RWPE1 (cell line): ENCODE measurements around the gene ACP3.

Source experiments
- CTCF ChIA-PET: fragments of 350-600 bp; sonication (Branson Sonifier 250); formaldehyde crosslinking; extraction: SDS; loops from one replicate; lab custom pipeline; 2021; lab: Yijun Ruan, JAX
- POLR2A ChIA-PET: fragments of 400-600 bp; formaldehyde crosslinking; extraction: SDS; loops from one replicate; lab custom pipeline; 2020; ENCODE audit warnings: antibody characterized with exemption; ENCODE audit not compliant: low non-redundant PET; lab: Yijun Ruan, JAX
- DNase-seq: peaks from one replicate; pipeline ENCODE4 v3.0.0; 2012; ENCODE audit warnings: low spot score
- H3K27ac ChIP-seq: fragments of 450-650 bp; 2 replicates; pipeline ENCODE4 v1.5.1; 2017
- TF ChIP-seq, protein P1 (sequence below): fragments of 450-650 bp; conservative IDR thresholded peaks from 2 replicates; pipeline ENCODE4 v1.5.1; 2017; ENCODE audit warnings: low read depth, mild to moderate bottlenecking

Gene ACP3

DNA sequence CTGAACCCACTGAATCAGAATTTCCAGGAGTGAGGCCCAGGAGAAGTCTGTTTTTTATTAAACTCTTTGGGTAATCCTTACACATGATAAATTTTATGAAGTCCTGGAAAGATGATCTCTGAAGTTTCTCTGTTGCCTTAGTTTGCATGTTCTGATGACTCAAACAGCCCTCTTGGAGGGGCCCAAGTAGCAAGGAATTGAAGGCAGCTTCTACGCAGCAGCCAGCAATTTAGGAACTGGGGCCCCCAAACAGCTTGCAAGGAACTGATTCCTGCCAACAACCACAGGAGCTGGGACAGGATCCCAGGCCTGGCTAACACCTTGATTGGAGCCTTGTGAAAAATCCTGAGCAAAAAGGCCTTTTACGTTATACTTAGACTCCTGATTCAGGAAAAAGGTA, 5.4 kb upstream of the ACP3 start:
- no peak for DNase-seq
- POLR2A ChIA-PET = no interaction called here
- TF ChIP-seq, protein P1, sequence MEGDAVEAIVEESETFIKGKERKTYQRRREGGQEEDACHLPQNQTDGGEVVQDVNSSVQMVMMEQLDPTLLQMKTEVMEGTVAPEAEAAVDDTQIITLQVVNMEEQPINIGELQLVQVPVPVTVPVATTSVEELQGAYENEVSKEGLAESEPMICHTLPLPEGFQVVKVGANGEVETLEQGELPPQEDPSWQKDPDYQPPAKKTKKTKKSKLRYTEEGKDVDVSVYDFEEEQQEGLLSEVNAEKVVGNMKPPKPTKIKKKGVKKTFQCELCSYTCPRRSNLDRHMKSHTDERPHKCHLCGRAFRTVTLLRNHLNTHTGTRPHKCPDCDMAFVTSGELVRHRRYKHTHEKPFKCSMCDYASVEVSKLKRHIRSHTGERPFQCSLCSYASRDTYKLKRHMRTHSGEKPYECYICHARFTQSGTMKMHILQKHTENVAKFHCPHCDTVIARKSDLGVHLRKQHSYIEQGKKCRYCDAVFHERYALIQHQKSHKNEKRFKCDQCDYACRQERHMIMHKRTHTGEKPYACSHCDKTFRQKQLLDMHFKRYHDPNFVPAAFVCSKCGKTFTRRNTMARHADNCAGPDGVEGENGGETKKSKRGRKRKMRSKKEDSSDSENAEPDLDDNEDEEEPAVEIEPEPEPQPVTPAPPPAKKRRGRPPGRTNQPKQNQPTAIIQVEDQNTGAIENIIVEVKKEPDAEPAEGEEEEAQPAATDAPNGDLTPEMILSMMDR = no peak
- CTCF ChIA-PET = no interaction called here
- no peak overlapping the region for H3K27ac ChIP-seq

DNA sequence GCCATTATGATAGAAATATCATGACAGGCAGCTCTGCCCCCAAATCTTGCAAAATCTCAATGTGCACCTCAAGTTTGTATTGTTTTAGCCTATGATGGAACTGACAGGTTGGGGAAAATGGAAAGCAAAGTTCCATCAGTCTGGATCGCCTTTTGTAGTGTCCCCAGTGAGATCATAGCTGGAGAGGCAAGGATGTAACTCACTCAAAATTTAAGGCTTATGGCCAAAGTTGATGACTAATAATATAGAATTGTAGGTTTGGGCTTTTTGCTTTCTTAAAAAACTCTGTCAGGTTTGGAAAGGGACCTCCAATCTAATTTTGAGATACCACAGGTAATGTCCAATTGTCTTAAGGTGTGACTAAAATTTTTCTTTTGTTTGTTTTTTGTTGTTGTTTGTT, 1.4 kb upstream of the ACP3 start:
- TF ChIP-seq, protein P1 = no peak
- H3K27ac ChIP-seq = no peak overlapping the region
- ChIA-PET POLR2A (no interaction called here), CTCF (no interaction called here)
- no peak for DNase-seq

DNA sequence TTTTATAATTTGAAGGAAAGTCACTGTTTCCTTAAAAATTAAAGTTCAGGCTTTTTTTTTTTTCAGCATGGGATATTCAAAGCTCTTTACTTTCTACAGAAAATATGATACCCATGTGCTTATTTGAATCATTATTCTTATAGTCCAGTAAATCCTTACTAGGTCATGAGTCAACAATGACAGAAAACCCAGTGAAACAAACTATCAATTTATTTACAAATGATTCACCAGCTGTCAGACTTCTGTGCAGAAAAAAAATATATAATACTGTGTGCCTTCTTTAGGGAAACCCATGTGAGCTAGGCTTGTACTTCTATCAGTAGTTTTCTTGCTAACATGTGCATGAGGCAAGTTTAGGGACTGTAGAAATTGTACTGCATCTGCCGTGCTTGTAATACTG, 1.2 kb downstream of the ACP3 start:
- TF ChIP-seq, protein P1 = no peak
- no peak overlapping the region for H3K27ac ChIP-seq
- CTCF ChIA-PET = interaction anchor here (0.6 kb wide), 1 partner anchor 751 kb away, joined by 4 read pairs; no protein-coding TSS in a partner anchor
- POLR2A ChIA-PET = no interaction called here
- DNase-seq = peak; percentile 30

DNA sequence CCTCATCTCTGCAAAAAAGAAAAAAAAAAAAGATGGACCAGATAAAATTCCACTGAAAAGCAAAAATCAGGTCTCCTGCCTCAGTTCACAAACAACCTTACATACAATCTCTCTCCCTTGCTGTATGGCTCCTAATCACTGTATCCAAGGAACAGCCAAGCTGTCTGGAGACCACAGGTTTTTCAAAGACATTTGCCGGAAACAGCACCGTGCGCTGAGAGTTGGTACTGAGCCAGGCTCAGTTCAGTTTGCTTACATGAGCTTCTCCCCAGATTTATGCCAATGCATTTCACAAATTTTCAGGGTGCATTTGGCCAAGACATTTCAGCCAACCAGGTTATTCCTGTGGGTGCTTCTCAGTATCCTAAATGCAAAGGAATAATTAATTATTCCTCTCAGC, 4.1 kb downstream of the ACP3 start:
- H3K27ac ChIP-seq = no peak overlapping the region
- TF ChIP-seq, protein P1 = no peak
- ChIA-PET POLR2A (no interaction called here), CTCF (no interaction called here)
- no peak for DNase-seq

DNA sequence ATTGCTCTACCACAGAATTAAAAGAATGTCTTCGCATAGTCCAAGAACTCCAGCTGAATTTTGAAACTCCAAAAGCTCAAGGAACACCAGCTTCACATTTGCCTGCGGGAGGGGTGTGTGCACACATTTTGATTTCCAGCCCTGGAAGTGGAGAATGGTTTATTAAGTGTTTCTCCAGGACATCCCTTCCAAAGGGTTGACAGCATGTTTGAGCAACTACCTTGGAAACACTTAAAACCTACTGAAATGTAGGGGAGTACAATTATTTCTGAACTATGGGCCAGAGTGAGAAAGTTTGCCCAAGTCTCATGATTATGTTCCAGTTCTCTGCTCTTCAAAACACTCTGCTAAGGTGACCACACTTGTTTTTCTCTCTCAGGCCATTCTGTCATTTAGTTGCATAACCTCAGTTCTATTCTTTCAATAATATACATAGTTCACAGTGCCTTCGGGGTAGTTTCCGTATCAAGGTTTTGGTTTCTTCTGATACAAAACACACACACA, 7.9 kb downstream of the ACP3 start:
- DNase-seq = no peak
- POLR2A ChIA-PET = no interaction called here
- CTCF ChIA-PET = no interaction called here
- H3K27ac ChIP-seq = no peak overlapping the region
- TF ChIP-seq, protein P1 = no peak

DNA sequence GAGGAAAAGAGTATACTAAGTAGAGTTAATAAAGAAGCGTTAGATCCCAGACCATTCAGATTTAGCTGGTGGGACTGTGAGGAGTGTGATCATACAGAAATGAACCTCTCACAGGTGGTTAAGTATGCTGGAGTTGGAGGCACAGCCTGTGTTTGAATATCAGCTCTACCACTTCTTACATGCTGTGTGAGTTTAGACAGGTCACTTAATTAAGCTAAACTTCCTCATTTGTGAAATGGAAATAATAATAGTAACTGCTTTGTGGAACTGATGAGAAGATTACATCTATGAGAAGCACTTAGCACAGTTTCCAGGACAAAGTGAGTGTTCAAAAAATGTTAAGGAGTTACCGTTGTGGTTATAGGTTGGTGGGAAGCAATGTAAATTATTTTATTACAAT, 8.4 kb downstream of the ACP3 start:
- DNase-seq = no peak
- CTCF ChIA-PET = no interaction called here
- no peak overlapping the region for H3K27ac ChIP-seq
- TF ChIP-seq, protein P1 = no peak
- POLR2A ChIA-PET = no interaction called here
